HEK293 (cell line): ENCODE data around the gene TMEM179B.

ENCODE experiments used
- CTCF ChIA-PET: fragments of 350-600 bp; formaldehyde crosslinking; extraction: SDS; loops from one replicate; lab custom pipeline; 2021; ENCODE audit warnings: antibody characterized with exemption; lab: Yijun Ruan, JAX
- POLR2A ChIA-PET: fragments of 300-600 bp; formaldehyde crosslinking; extraction: SDS; loops from one replicate; lab custom pipeline; 2020; ENCODE audit warnings: antibody characterized with exemption, inconsistent platforms; lab: Yijun Ruan, JAX
- H3K27ac ChIP-seq: fragments of 200-500 bp; sonication (Bioruptor generic); 2 replicates; pipeline ENCODE4 v1.5.1; 2014; ENCODE audit warnings: low read depth, low read length, control low read depth, inconsistent platforms; ENCODE audit errors: extremely low read depth
- H3K36me3 ChIP-seq, 2 experiments: fragments of 200-500 bp in 1 of 2; sonication (Bioruptor generic) in 1 of 2; 1 replicate in 1 of 2; 2 replicates in 1 of 2; pipeline ENCODE4 v1.5.1; 2014 to 2017; ENCODE audit warnings: inconsistent platforms in 2 of 2, low read length in 2 of 2; ENCODE audit not compliant: control insufficient read depth in 2 of 2, insufficient read depth in 1 of 2
- H3K4me1 ChIP-seq: fragments of 200-500 bp; sonication (Bioruptor generic); 2 replicates; pipeline ENCODE4 v1.5.1; 2014; ENCODE audit warnings: mild to moderate bottlenecking, low read length, inconsistent platforms; ENCODE audit not compliant: control insufficient read depth, insufficient read depth
- H3K4me3 ChIP-seq: 2 replicates; pipeline ENCODE4 v1.5.1; 2011; ENCODE audit warnings: low read depth, mild to moderate bottlenecking, control low read depth, low read length, moderate library complexity
- H3K9me3 ChIP-seq: fragments of 200-500 bp; sonication (Bioruptor generic); 2 replicates; pipeline ENCODE4 v1.5.1; 2014; ENCODE audit warnings: low read depth, low read length, inconsistent platforms; ENCODE audit not compliant: control insufficient read depth, insufficient read depth
- BCL6B ChIP-seq: fragments of 450-650 bp; formaldehyde crosslinking; IDR thresholded peaks from 2 replicates; pipeline ENCODE4 v1.5.1; 2017; ENCODE audit warnings: missing biosample characterization, missing genetic modification characterization
- RBAK ChIP-seq: fragments of 450-650 bp; formaldehyde crosslinking; IDR thresholded peaks from 2 replicates; pipeline ENCODE4 v1.5.1; 2016; ENCODE audit warnings: missing biosample characterization, missing genetic modification characterization
- TCF7L2 ChIP-seq: IDR thresholded peaks from 2 replicates; pipeline ENCODE4 v1.6.1; 2011; ENCODE audit warnings: low read depth, mild to moderate bottlenecking, inconsistent platforms, low read length, moderate library complexity, borderline replicate concordance
- TRIM28 ChIP-seq: IDR thresholded peaks from 2 replicates; pipeline ENCODE4 v1.6.1; 2011; ENCODE audit warnings: low read length, control low read depth, borderline replicate concordance
- ZBTB20 ChIP-seq: fragments of 450-650 bp; formaldehyde crosslinking; IDR thresholded peaks from 2 replicates; pipeline ENCODE4 v1.5.1; 2016; ENCODE audit warnings: missing biosample characterization, missing genetic modification characterization
- ZEB2 ChIP-seq: fragments of 450-650 bp; formaldehyde crosslinking; IDR thresholded peaks from 2 replicates; pipeline ENCODE4 v1.5.1; 2016; ENCODE audit warnings: missing biosample characterization, missing genetic modification characterization
- ZNF132 ChIP-seq: fragments of 450-650 bp; formaldehyde crosslinking; IDR thresholded peaks from 2 replicates; pipeline ENCODE4 v1.5.1; 2017; ENCODE audit warnings: missing biosample characterization, missing genetic modification characterization, borderline replicate concordance
- ZNF133 ChIP-seq: fragments of 450-650 bp; formaldehyde crosslinking; IDR thresholded peaks from 2 replicates; pipeline ENCODE4 v1.5.1; 2016; ENCODE audit warnings: missing biosample characterization, missing genetic modification characterization
- ZNF16 ChIP-seq: fragments of 450-650 bp; formaldehyde crosslinking; IDR thresholded peaks from 2 replicates; pipeline ENCODE4 v1.5.1; 2016; ENCODE audit warnings: low read depth, missing biosample characterization, missing genetic modification characterization
- ZNF175 ChIP-seq: fragments of 450-650 bp; formaldehyde crosslinking; IDR thresholded peaks from 2 replicates; pipeline ENCODE4 v1.5.1; 2016; ENCODE audit warnings: missing biosample characterization, missing genetic modification characterization
- ZNF211 ChIP-seq: fragments of 450-650 bp; formaldehyde crosslinking; IDR thresholded peaks from 2 replicates; pipeline ENCODE4 v1.5.1; 2016; ENCODE audit warnings: low read depth, missing biosample characterization, missing genetic modification characterization
- ZNF26 ChIP-seq: fragments of 450-650 bp; formaldehyde crosslinking; IDR thresholded peaks from 2 replicates; pipeline ENCODE4 v1.5.1; 2016; ENCODE audit warnings: missing biosample characterization, missing genetic modification characterization
- ZNF335 ChIP-seq: fragments of 450-650 bp; formaldehyde crosslinking; conservative IDR thresholded peaks from 2 replicates; pipeline ENCODE4 v1.5.1; 2016; ENCODE audit warnings: missing biosample characterization, missing genetic modification characterization
- ZNF37A ChIP-seq: fragments of 450-650 bp; IDR thresholded peaks from 2 replicates; pipeline ENCODE4 v1.5.1; 2018; ENCODE audit warnings: missing biosample characterization, missing genetic modification characterization
- ZNF416 ChIP-seq: fragments of 450-650 bp; formaldehyde crosslinking; IDR thresholded peaks from 2 replicates; pipeline ENCODE4 v1.5.1; 2016; ENCODE audit warnings: missing biosample characterization, missing genetic modification characterization
- ZNF488 ChIP-seq: fragments of 450-650 bp; formaldehyde crosslinking; IDR thresholded peaks from 2 replicates; pipeline ENCODE4 v1.5.1; 2016; ENCODE audit warnings: missing biosample characterization, missing genetic modification characterization
- ZNF518A ChIP-seq: fragments of 450-650 bp; formaldehyde crosslinking; conservative IDR thresholded peaks from 2 replicates; pipeline ENCODE4 v1.5.1; 2016; ENCODE audit warnings: low read depth, missing biosample characterization, missing genetic modification characterization
- ZNF558 ChIP-seq: fragments of 450-650 bp; formaldehyde crosslinking; IDR thresholded peaks from 2 replicates; pipeline ENCODE4 v1.5.1; 2016; ENCODE audit warnings: missing biosample characterization, missing genetic modification characterization
- ZNF677 ChIP-seq: fragments of 450-650 bp; IDR thresholded peaks from 2 replicates; pipeline ENCODE4 v1.5.0; 2018; ENCODE audit warnings: missing biosample characterization, mild to moderate bottlenecking, missing genetic modification characterization, moderate library complexity
- ZNF704 ChIP-seq: fragments of 450-650 bp; formaldehyde crosslinking; IDR thresholded peaks from 2 replicates; pipeline ENCODE4 v1.5.1; 2016; ENCODE audit warnings: missing biosample characterization, missing genetic modification characterization
- ZNF747 ChIP-seq: fragments of 450-650 bp; formaldehyde crosslinking; IDR thresholded peaks from 2 replicates; pipeline ENCODE4 v1.5.1; 2016; ENCODE audit warnings: missing biosample characterization, missing genetic modification characterization
- ZNF830 ChIP-seq: fragments of 450-650 bp; IDR thresholded peaks from 2 replicates; pipeline ENCODE4 v1.5.0; 2018; ENCODE audit warnings: missing biosample characterization, missing genetic modification characterization, low read depth, mild to moderate bottlenecking, moderate library complexity

Gene TMEM179B

GRCh38 chr11:62778441-62778840, 8.8 kb upstream of the TMEM179B start:
- Histone ChIP-seq H3K36me3 (peaks cover 0 to 64% of the 10 kb centered on the region in 2 experiments; a peak in 2 of 3 replicates), H3K9me3 (no peaks in the 10 kb centered on the region), H3K4me1 (no peaks in the 10 kb centered on the region), H3K27ac (no peak overlapping the region), H3K4me3 (no peak overlapping the region)
- ChIA-PET POLR2A (interaction anchor here (0.6 kb wide), 1 partner anchor 79 kb away, joined by 6 read pairs; no protein-coding TSS in a partner anchor), CTCF (no interaction called here)
- TF ChIP-seq BCL6B (tag by site-specific recombination) (no peak), ZNF558 (tag by site-specific recombination) (no peak), ZNF488 (no peak), RBAK (tag by site-specific recombination) (no peak), ZNF335 (tag by site-specific recombination) (no peak), ZNF518A (tag by site-specific recombination) (no peak), ZNF747 (tag by site-specific recombination) (no peak), ZNF132 (tag by site-specific recombination) (no peak), TRIM28 (no peak), ZNF16 (tag by site-specific recombination) (no peak), ZNF133 (tag by site-specific recombination) (no peak), ZNF211 (no peak), ZNF416 (no peak), TCF7L2 (no peak), ZNF830 (tag by site-specific recombination) (no peak), ZEB2 (tag by site-specific recombination) (no peak), ZNF175 (tag by site-specific recombination) (no peak), ZNF677 (tag by site-specific recombination) (no peak), ZBTB20 (tag by site-specific recombination) (no peak)

- TF ChIP-seq ZNF37A (tag by site-specific recombination) (no peak), ZNF26 (no peak), ZNF704 (tag by site-specific recombination) (no peak)
- POLR2A ChIA-PET: no interaction called here
- H3K9me3 ChIP-seq: no peaks in the 10 kb centered on the region
- H3K36me3 ChIP-seq: peaks cover 0 to 42% of the 10 kb centered on the region in 2 experiments; a peak in 2 of 3 replicates
- no peak overlapping the region for H3K27ac ChIP-seq
- CTCF ChIA-PET: no interaction called here
- no peak overlapping the region for H3K4me3 ChIP-seq
- H3K4me1 ChIP-seq: no peaks in the 10 kb centered on the region
These were observed 4.4 kb upstream of the TMEM179B start for GRCh38 chr11:62782753-62783152.
